ENCODE data around the gene GCC2. TPM values are rescaled to one million over a fixed set of nuclear protein-coding genes. Genes with fewer than 3 reads are reported as not detected.

Gene GCC2
- total and polyA plus RNA-seq, 2 donors (not counting 3 experiments of a cell fraction or from before 2014, with no cell fraction given) = 4.1 to 38.7 TPM

Small RNA genes lying within 50 kb of the gene (small RNA-seq; reads per million reads assigned to genes)
- gene SMIM12P1 (ENCODE audit: insufficient read depth, insufficient read length, low read depth, low replicate concordance) = not detected

Other genes with a start within 250 kb of the GCC2 start
- not detected in 2 replicates for gene SULT1C3, start 209.2 kb upstream of the GCC2 start, total RNA-seq
- gene SULT1C3, start 209.2 kb upstream of the GCC2 start, polyA plus RNA-seq = not detected in 2 replicates
- not detected in 2 replicates for gene SULT1C2, start 160.3 kb upstream of the GCC2 start, total RNA-seq
- not detected in 2 replicates for gene SULT1C2, start 160.3 kb upstream of the GCC2 start, polyA plus RNA-seq
- gene SULT1C4, start 71.3 kb upstream of the GCC2 start, total RNA-seq = 28.2 and 29.3 TPM in 2 replicates
- gene SULT1C4, start 71.3 kb upstream of the GCC2 start, polyA plus RNA-seq = 12.0 and 17.2 TPM in 2 replicates
- 153 and 166 TPM in 2 replicates for gene LIMS1, start 85.3 kb downstream of the GCC2 start, total RNA-seq
- 192 and 229 TPM in 2 replicates for gene LIMS1, start 85.3 kb downstream of the GCC2 start, polyA plus RNA-seq